Fibroblast of lung (primary cell): ENCODE measurements around the gene EIF3J.

ENCODE experiments used
- EZH2 ChIP-seq: IDR thresholded peaks from 2 replicates; pipeline ENCODE4 v1.5.1; 2012; ENCODE audit warnings: low read length, control low read depth, mild to moderate bottlenecking; ENCODE audit errors: missing control alignments
- TF ChIP-seq, protein P1 (sequence below), 2 donors: IDR thresholded peaks in 1 of 2; conservative IDR thresholded peaks in 1 of 2; 1 replicate in 1 of 2; 2 replicates in 1 of 2; pipeline ENCODE4 v1.5.1; 2011 to 2012; ENCODE audit warnings: low read length in 2 of 2, control low read depth in 1 of 2, inconsistent platforms in 1 of 2, low read depth in 1 of 2, mild to moderate bottlenecking in 1 of 2

DNA sequence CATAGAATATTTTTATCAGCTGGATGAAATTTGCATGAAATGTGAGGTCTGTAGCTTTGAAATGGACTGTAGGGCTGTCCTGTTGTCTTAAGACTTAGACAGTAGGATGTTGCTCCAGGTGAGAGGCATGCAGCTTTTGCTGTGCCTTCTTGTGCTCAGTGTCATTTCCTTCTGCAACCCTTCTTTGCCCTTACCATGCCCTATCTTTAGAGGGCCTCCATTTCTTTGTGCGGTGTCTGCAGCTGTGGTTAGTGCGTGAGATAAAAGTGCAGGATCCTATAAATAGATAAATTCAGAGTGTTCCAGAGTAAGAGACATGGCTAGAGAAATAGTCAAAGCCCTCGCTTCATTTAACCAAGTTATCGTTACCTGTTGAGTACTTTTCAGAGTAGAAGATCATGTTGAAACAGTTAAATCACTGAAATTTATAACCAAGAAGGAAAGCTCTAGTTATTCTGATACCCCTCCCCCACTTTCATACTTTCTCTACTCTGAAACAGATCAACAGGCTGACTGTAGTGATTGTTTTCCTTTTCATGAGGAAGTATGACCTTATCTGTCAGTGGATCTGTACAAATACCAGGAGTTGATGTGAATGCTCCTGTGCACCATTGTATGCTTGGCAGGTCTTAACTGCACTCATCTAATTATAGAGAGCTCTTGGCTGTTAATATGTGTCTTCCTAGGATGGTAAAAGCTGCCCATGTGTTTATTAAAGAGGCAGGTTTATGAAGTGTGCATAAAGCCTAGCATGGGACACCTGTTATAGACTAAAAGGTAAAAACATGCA lies 18.2 kb downstream of the EIF3J start:
- TF ChIP-seq, protein P1, sequence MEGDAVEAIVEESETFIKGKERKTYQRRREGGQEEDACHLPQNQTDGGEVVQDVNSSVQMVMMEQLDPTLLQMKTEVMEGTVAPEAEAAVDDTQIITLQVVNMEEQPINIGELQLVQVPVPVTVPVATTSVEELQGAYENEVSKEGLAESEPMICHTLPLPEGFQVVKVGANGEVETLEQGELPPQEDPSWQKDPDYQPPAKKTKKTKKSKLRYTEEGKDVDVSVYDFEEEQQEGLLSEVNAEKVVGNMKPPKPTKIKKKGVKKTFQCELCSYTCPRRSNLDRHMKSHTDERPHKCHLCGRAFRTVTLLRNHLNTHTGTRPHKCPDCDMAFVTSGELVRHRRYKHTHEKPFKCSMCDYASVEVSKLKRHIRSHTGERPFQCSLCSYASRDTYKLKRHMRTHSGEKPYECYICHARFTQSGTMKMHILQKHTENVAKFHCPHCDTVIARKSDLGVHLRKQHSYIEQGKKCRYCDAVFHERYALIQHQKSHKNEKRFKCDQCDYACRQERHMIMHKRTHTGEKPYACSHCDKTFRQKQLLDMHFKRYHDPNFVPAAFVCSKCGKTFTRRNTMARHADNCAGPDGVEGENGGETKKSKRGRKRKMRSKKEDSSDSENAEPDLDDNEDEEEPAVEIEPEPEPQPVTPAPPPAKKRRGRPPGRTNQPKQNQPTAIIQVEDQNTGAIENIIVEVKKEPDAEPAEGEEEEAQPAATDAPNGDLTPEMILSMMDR (conservative IDR thresholded peaks at IDR 0.05 in 1 of 2, IDR thresholded peaks at IDR 0.05 in 1 of 2; ENCODE audit: low read depth in 1 of 2, low read length in 2 of 2): no peak
- no peak for TF ChIP-seq EZH2
